Ramos (cell line): ENCODE measurements around the gene FCHO1.

Experiments used
- in situ Hi-C: fragments of 300-500 bp; cut with MboI; formaldehyde crosslinking; loops from one replicate; pipeline ENCODE4 v1.14.3; 2022; ENCODE audit warnings: low sequenced_read_pairs; ENCODE audit not compliant: unreplicated experiment

Gene FCHO1

GRCh38 chr19:17811681-17812080 lies 60.4 kb downstream of the FCHO1 start:
- in situ Hi-C loops = no loop called here

GRCh38 chr19:17812099-17812498 lies 60.8 kb downstream of the FCHO1 start:
- in situ Hi-C loops = no loop called here

- in situ Hi-C loops = no loop called here
Measured at GRCh38 chr19:17817668-17818363, 66.5 kb downstream of the FCHO1 start.

- in situ Hi-C loops = no loop called here
Measured at GRCh38 chr19:17821190-17821589, 69.9 kb downstream of the FCHO1 start, which contains the start of gene INSL3. TSS of gene INSL3 (minus strand) at chr19:17821519. CDS start at chr19:17821506, 13 bp downstream.

GRCh38 chr19:17824339-17824738 lies 73.1 kb downstream of the FCHO1 start:
- in situ Hi-C loops = no loop called here

GRCh38 chr19:17826508-17827056 lies 75.3 kb downstream of the FCHO1 start:
- in situ Hi-C loops = no loop called here

GRCh38 chr19:17829855-17830566 lies 78.7 kb downstream of the FCHO1 start:
- in situ Hi-C loops = no loop called here

- in situ Hi-C loops = no loop called here
Measured at GRCh38 chr19:17830567-17831418, 79.5 kb downstream of the FCHO1 start.

- in situ Hi-C loops = no loop called here
Measured at GRCh38 chr19:17831419-17831888, 80.2 kb downstream of the FCHO1 start.

- in situ Hi-C loops = no loop called here
Measured at GRCh38 chr19:17832443-17833208, 81.3 kb downstream of the FCHO1 start.

GRCh38 chr19:17834350-17835181 lies 83.3 kb downstream of the FCHO1 start:
- in situ Hi-C loops = no loop called here

- in situ Hi-C loops = no loop called here
Measured at GRCh38 chr19:17835182-17836006, 84.1 kb downstream of the FCHO1 start.

GRCh38 chr19:17836530-17836929 lies 85.3 kb downstream of the FCHO1 start:
- in situ Hi-C loops = no loop called here

GRCh38 chr19:17837972-17838371 lies 86.7 kb downstream of the FCHO1 start:
- in situ Hi-C loops = no loop called here
